Measurements from ENCODE around the gene RDX. TPM values are rescaled to one million over a fixed set of nuclear protein-coding genes. Genes with fewer than 3 reads are reported as not detected.

The RDX gene
- total and polyA plus RNA-seq, 10 of the 15 experiments (the other 5 are each of a cell fraction or from before 2014, with no cell fraction given) = 24.6 to 62.2 (median 47.8) TPM

DNA sequence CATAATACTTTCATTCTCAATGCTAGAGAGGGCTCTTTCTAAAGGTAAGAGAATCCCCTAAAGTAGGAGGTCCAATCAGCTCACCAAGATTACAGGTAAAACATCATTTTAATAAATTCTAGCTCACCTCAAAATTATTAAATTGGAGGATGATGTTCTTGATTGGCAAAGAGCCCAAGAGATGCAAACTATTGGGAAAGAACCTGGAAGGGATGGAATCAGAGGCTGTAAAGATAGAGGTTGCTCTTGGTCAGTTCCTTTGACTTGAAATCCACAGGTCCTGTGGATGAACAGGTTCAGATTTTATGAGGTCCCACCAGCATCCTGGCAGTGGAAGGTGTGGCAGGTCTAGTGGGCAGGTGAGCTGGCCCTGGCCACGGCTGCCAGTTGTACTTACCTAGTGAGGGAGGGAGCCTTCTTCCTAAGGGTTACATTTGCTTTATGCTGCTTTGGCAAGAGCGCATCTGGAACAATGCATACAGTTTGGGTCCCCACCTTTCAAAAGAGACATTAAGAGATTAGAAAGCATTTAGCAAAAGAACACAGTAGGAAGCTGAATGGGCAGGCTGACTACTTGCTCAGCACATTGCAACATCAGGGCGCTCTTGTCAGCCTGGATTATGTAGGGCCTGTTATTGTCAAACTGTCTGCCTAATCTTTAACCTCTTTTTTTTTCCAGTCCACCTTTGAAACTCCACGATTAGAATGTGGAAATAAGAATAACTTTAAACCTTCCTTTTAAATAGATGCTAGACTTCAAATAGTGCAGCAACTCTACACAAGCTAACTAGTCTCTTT is 97.0 kb downstream of the RDX start:
- no TSS peak for BruUV-seq (replicated peaks)
- intact Hi-C loops (cut with micrococcal nuclease; ENCODE audit: unreplicated experiment) = no loop called here
- H3K9me3 ChIP-seq (replicated peaks; ENCODE audit: control insufficient read depth, insufficient read depth, low read length) = no peaks in the 10 kb centered on the region; the same call in 2 of the 3 replicates
- in situ Hi-C loops (cut with MboI) = no loop called here
- no peak overlapping the region for H3K27ac ChIP-seq (ENCODE audit: control insufficient read depth, insufficient read depth)
- no peak for ATAC-seq
- ChIA-PET POLR2A (no interaction called here), SMC1A (ENCODE audit: uncharacterized antibody, unreplicated experiment) (interaction anchor here (1.2 to 9.5 kb wide), 12 partner anchors 29 to 348 kb away, joined by 3 to 113 read pairs (median 16); partner anchors contain the start of gene FDX1), CTCF (interaction anchor here (0.7 to 9.5 kb wide), 14 partner anchors 17 to 1031 kb away, joined by 3 to 178 read pairs (median 12); no protein-coding TSS in a partner anchor), RAD21 (ENCODE audit: unreplicated experiment) (interaction anchor here (1.9 to 4.9 kb wide), 6 partner anchors 164 to 260 kb away, joined by 7 to 58 read pairs (median 34); no protein-coding TSS in a partner anchor)
- no peak overlapping the region for H3K9ac ChIP-seq (ENCODE audit: control insufficient read depth, insufficient read depth, low read length)
- no peaks in the 10 kb centered on the region for H3K36me3 ChIP-seq (ENCODE audit: control insufficient read depth in 2 of 2, insufficient read depth in 2 of 2, low read length in 1 of 2)
- H2AFZ ChIP-seq (ENCODE audit: control insufficient read depth, low read depth, low read length) = no peak overlapping the region
- no peak for TF ChIP-seq EED (IDR thresholded peaks at IDR 0.05; ENCODE audit: low read depth)
- no peak for TF ChIP-seq CHD2 (IDR thresholded peaks at IDR 0.05; ENCODE audit: borderline replicate concordance, low read depth, low read length)
- TF ChIP-seq, protein P1, sequence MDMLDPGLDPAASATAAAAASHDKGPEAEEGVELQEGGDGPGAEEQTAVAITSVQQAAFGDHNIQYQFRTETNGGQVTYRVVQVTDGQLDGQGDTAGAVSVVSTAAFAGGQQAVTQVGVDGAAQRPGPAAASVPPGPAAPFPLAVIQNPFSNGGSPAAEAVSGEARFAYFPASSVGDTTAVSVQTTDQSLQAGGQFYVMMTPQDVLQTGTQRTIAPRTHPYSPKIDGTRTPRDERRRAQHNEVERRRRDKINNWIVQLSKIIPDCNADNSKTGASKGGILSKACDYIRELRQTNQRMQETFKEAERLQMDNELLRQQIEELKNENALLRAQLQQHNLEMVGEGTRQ (IDR thresholded peaks at IDR 0.05; ENCODE audit: borderline replicate concordance, low read depth, low read length) = no peak
- TF ChIP-seq HDGF (IDR thresholded peaks at IDR 0.05) = no peak
- no peak for TF ChIP-seq POU2F2 (IDR thresholded peaks at IDR 0.05; ENCODE audit: borderline replicate concordance, low read depth, low read length)
- TF ChIP-seq HDAC2 (IDR thresholded peaks at IDR 0.05) = no peak
- no peak for TF ChIP-seq HCFC1 (IDR thresholded peaks at IDR 0.05; ENCODE audit: low read length)
- TF ChIP-seq SUZ12 (IDR thresholded peaks at IDR 0.05; ENCODE audit: unreplicated experiment) = no peak
- TF ChIP-seq, protein P2, sequence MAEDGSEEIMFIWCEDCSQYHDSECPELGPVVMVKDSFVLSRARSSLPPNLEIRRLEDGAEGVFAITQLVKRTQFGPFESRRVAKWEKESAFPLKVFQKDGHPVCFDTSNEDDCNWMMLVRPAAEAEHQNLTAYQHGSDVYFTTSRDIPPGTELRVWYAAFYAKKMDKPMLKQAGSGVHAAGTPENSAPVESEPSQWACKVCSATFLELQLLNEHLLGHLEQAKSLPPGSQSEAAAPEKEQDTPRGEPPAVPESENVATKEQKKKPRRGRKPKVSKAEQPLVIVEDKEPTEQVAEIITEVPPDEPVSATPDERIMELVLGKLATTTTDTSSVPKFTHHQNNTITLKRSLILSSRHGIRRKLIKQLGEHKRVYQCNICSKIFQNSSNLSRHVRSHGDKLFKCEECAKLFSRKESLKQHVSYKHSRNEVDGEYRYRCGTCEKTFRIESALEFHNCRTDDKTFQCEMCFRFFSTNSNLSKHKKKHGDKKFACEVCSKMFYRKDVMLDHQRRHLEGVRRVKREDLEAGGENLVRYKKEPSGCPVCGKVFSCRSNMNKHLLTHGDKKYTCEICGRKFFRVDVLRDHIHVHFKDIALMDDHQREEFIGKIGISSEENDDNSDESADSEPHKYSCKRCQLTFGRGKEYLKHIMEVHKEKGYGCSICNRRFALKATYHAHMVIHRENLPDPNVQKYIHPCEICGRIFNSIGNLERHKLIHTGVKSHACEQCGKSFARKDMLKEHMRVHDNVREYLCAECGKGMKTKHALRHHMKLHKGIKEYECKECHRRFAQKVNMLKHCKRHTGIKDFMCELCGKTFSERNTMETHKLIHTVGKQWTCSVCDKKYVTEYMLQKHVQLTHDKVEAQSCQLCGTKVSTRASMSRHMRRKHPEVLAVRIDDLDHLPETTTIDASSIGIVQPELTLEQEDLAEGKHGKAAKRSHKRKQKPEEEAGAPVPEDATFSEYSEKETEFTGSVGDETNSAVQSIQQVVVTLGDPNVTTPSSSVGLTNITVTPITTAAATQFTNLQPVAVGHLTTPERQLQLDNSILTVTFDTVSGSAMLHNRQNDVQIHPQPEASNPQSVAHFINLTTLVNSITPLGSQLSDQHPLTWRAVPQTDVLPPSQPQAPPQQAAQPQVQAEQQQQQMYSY (CRISPR knock-in tag; IDR thresholded peaks at IDR 0.05) = no peak
- TF ChIP-seq TBL1XR1 (IDR thresholded peaks at IDR 0.05; ENCODE audit: low read depth, low read length) = no peak
- TF ChIP-seq MXI1 (IDR thresholded peaks at IDR 0.05; ENCODE audit: low read depth, low read length) = no peak
- no peak for TF ChIP-seq SIN3A (IDR thresholded peaks at IDR 0.05; ENCODE audit: low read depth, low read length)
- TF ChIP-seq PML (IDR thresholded peaks at IDR 0.05; ENCODE audit: low read length) = no peak
- no peak for DNase-seq (ENCODE audit: low read depth, low spot score)
- no peaks in the 10 kb centered on the region for H4K20me1 ChIP-seq (ENCODE audit: control insufficient read depth, insufficient read depth)
- H3K4me2 ChIP-seq (ENCODE audit: control insufficient read depth, insufficient read depth) = no peak overlapping the region
- H3K27me3 ChIP-seq (replicated peaks in 1 of 2; ENCODE audit: control insufficient read depth in 2 of 2, insufficient read depth in 2 of 2, low read length in 1 of 2) = no peaks in the 10 kb centered on the region
- no peak for FAIRE-seq
- WGBS (ENCODE audit: insufficient coverage, insufficient replicate concordance, low lambda C conversion rate, missing lambda C conversion rate) = 57% methylated on average over 4 of the region's 4 CpGs
- H3K4me1 ChIP-seq (ENCODE audit: control insufficient read depth, insufficient read depth, low read length) = no peaks in the 10 kb centered on the region
- H3K79me2 ChIP-seq (ENCODE audit: control insufficient read depth, insufficient read depth, low read length) = no peaks in the 10 kb centered on the region
- no peak overlapping the region for H3K4me3 ChIP-seq
